ENCODE data around the gene PASK. TPM values are rescaled to one million over a fixed set of nuclear protein-coding genes. Genes with fewer than 3 reads are reported as not detected.

Gene PASK
- total RNA-seq, 1 donor, result 21.9 TPM

- DNase-seq (ENCODE audit: low read depth), result peak; percentile 9
- peak overlapping the region; percentile 91 for H3K4me3 ChIP-seq (ENCODE audit: low read depth, low read length)
- TF ChIP-seq CTCF (IDR thresholded peaks at IDR 0.05; ENCODE audit: insufficient read depth, low read length), result no peak
These were observed 46.1 kb downstream of the PASK start for GRCh38 chr2:241103176-241103595.

- DNase-seq (ENCODE audit: low read depth), result peak; percentile 74
- no peak for TF ChIP-seq CTCF (IDR thresholded peaks at IDR 0.05; ENCODE audit: insufficient read depth, low read length)
- H3K4me3 ChIP-seq (ENCODE audit: low read depth, low read length), result peak within 1 kb of the TSS; percentile 91
These were observed 47.0 kb downstream of the PASK start, which contains the start of gene MTERF4 for GRCh38 chr2:241102239-241102803. Gene MTERF4, minus strand, starts transcription at chr2:241102287. Its CDS starts 14 bp downstream, at chr2:241102273.

- no peak overlapping the region for H3K4me3 ChIP-seq (ENCODE audit: low read depth, low read length)
- no peak for DNase-seq (ENCODE audit: low read depth)
- no peak for TF ChIP-seq CTCF (IDR thresholded peaks at IDR 0.05; ENCODE audit: insufficient read depth, low read length)
These were observed 50.0 kb downstream of the PASK start for GRCh38 chr2:241099246-241099645.

GRCh38 chr2:241096979-241097378 lies 52.3 kb downstream of the PASK start:
- DNase-seq (ENCODE audit: low read depth), result no peak
- H3K4me3 ChIP-seq (ENCODE audit: low read depth, low read length), result no peak overlapping the region
- no peak for TF ChIP-seq CTCF (IDR thresholded peaks at IDR 0.05; ENCODE audit: insufficient read depth, low read length)

- H3K4me3 ChIP-seq (ENCODE audit: low read depth, low read length), result no peak overlapping the region
- no peak for DNase-seq (ENCODE audit: low read depth)
- no peak for TF ChIP-seq CTCF (IDR thresholded peaks at IDR 0.05; ENCODE audit: insufficient read depth, low read length)
These were observed 53.5 kb downstream of the PASK start for GRCh38 chr2:241095594-241096290.

- no peak for DNase-seq (ENCODE audit: low read depth)
- TF ChIP-seq CTCF (IDR thresholded peaks at IDR 0.05; ENCODE audit: insufficient read depth, low read length), result no peak
- H3K4me3 ChIP-seq (ENCODE audit: low read depth, low read length), result no peak overlapping the region
These were observed 54.3 kb downstream of the PASK start for GRCh38 chr2:241094924-241095420.
